ENCODE measurements around the gene TBC1D1.
A peak's percentile ranks its signal among the peaks of the same experiment; 100 is the strongest.

The TBC1D1 gene

DNA sequence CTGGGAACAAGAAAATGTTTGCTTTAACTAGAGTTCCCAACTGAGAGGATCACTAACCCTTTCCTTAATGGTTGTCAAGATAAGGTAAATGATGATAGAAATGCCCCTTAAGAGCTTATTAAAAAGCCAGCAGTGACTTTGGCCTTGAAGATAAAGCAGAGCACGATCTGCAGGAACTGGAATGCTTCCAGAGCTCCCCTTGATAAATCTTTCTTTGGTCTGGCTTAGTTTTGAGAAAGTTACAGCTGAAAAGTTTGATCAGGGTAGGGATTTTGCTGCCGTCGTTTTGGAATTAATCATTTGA lies 133.3 kb downstream of the TBC1D1 start:
- TF ChIP-seq POLR2AphosphoS5 (IDR thresholded peaks at IDR 0.05; ENCODE audit: low read depth, low read length) (no peak), POLR2A (IDR thresholded peaks at IDR 0.05; ENCODE audit: low read depth, low read length) (no peak), TAF1 (IDR thresholded peaks at IDR 0.05; ENCODE audit: borderline replicate concordance, low read depth, low read length) (no peak)
- FAIRE-seq, result no peak
- DNase-seq (ENCODE audit: insufficient read length), result no peak

DNA sequence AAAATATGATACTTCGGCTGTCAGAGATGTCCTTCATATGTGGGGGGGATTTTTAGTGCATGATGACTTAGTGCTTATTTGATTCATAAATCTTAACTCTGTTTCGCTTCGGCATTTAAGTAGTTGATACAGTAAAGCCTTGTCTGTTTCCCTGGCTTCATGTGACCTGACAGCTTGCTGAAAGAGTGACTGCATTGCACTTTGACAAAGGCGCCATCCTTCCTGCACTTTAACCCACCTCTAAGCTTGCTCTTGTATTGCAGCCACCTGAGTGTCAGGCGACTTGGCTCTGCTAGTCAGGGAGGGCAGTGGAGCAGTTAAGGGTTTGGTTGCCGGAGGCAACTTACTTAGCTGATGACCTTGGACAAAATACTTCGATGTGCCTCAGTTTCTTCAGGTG lies 134.8 kb downstream of the TBC1D1 start:
- FAIRE-seq, result no peak

DNA sequence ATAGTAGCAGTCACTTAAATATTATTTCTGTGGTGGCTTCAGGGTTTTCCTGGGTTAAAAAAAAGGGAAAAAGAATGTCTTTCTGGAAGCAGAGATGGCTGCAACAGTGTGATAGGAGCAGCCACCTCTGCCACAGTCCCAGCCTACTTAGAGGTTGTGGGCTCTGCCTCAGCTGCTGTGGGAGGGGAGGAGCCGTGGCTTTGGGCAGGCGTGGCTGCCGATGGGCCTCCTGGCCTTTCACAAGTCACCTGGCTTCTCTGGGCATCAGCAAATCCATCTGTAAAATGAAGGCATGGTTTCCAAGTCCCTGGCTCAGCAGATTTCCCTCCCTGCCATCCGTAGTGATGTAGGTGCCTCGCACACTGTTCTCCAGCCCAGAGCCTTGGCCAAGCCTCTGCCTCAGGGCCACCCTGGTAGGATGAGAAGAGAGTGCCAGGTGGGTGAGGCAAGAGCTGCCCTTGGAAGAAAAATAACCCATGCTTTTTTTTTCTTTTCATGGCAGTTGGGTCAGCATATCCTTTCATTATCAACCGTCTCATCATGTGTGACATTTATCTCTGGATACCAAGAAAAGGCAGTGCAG lies 135.4 kb downstream of the TBC1D1 start:
- FAIRE-seq (no peak), DNase-seq (ENCODE audit: insufficient read length) (no peak)
- TF ChIP-seq POLR2AphosphoS5 (IDR thresholded peaks at IDR 0.05; ENCODE audit: low read depth, low read length) (no peak), TAF1 (IDR thresholded peaks at IDR 0.05; ENCODE audit: borderline replicate concordance, low read depth, low read length) (no peak), POLR2A (IDR thresholded peaks at IDR 0.05; ENCODE audit: low read depth, low read length) (no peak)

More for the DNA sequence above, 134.8 kb downstream of the TBC1D1 start:
- DNase-seq (ENCODE audit: insufficient read length), result no peak
- no peak for TF ChIP-seq TAF1 (IDR thresholded peaks at IDR 0.05; ENCODE audit: borderline replicate concordance, low read depth, low read length)

- TF ChIP-seq TAF1 (IDR thresholded peaks at IDR 0.05; ENCODE audit: borderline replicate concordance, low read depth, low read length) (no peak), POLR2AphosphoS5 (IDR thresholded peaks at IDR 0.05; ENCODE audit: low read depth, low read length) (no peak), POLR2A (IDR thresholded peaks at IDR 0.05; ENCODE audit: low read depth, low read length) (no peak)
- DNase-seq (ENCODE audit: insufficient read length) (no peak), FAIRE-seq (no peak)
Observed at GRCh38 chr4:38030023-38030422, 139.1 kb downstream of the TBC1D1 start.

- DNase-seq (ENCODE audit: insufficient read length) (peak; percentile 16), FAIRE-seq (peak; percentile 57)
- TF ChIP-seq POLR2AphosphoS5 (IDR thresholded peaks at IDR 0.05; ENCODE audit: low read depth, low read length), result no peak
- no peak for TF ChIP-seq POLR2A (IDR thresholded peaks at IDR 0.05; ENCODE audit: low read depth, low read length)
Observed at GRCh38 chr4:38034986-38035882, 144.3 kb downstream of the TBC1D1 start.

- peak; percentile 17 for FAIRE-seq
- DNase-seq (ENCODE audit: insufficient read length), result no peak
- no peak for TF ChIP-seq POLR2AphosphoS5 (IDR thresholded peaks at IDR 0.05; ENCODE audit: low read depth, low read length)
- no peak for TF ChIP-seq POLR2A (IDR thresholded peaks at IDR 0.05; ENCODE audit: low read depth, low read length)
- no peak for TF ChIP-seq TAF1 (IDR thresholded peaks at IDR 0.05; ENCODE audit: borderline replicate concordance, low read depth, low read length)
Observed at GRCh38 chr4:38036548-38036947, 145.7 kb downstream of the TBC1D1 start.

DNA sequence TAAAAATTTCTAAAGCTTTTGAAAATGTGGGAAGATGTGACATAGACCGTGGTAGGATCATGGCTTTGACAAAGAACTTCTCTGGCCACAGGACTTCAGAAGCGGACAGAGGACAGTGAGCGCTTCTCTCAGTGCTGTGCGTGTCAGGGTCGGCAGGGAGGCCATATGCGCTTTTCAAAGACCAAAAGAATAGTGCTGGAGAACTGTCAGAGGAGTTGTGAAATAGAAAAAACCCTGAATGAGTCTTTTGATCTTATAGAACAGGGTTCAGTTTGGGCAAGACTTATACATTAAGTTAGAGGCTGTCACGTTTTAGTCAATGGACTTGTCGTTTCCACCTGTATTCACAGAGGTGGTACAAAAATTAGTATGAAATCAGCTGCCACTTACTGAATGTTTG lies 146.7 kb downstream of the TBC1D1 start:
- FAIRE-seq (no peak), DNase-seq (ENCODE audit: insufficient read length) (no peak)
- TF ChIP-seq TAF1 (IDR thresholded peaks at IDR 0.05; ENCODE audit: borderline replicate concordance, low read depth, low read length) (no peak), POLR2A (IDR thresholded peaks at IDR 0.05; ENCODE audit: low read depth, low read length) (no peak), POLR2AphosphoS5 (IDR thresholded peaks at IDR 0.05; ENCODE audit: low read depth, low read length) (no peak)

DNA sequence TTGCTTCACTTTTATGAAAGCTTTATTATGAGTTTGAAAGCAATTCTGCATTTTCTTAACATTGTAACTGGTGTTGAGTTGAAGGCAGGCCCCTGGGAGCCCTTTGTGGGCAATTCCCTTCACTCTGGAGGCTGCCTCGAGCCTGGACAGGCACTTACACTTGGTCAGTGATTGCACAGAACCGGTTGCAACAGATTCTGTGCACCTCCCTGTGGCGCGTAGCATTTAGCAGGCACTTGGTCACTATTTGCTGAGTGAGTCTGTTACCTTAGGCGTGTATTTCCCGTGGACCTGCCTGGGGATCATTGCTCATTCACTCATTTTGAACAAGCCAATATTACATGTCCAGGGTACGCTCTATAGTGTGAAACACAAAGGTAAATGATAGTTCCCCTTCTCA lies 149.7 kb downstream of the TBC1D1 start:
- no peak for TF ChIP-seq POLR2AphosphoS5 (IDR thresholded peaks at IDR 0.05; ENCODE audit: low read depth, low read length)
- no peak for TF ChIP-seq POLR2A (IDR thresholded peaks at IDR 0.05; ENCODE audit: low read depth, low read length)
- TF ChIP-seq TAF1 (IDR thresholded peaks at IDR 0.05; ENCODE audit: borderline replicate concordance, low read depth, low read length), result no peak
- no peak for FAIRE-seq

GRCh38 chr4:38044060-38044459 lies 153.2 kb downstream of the TBC1D1 start:
- DNase-seq (ENCODE audit: insufficient read length) (no peak), FAIRE-seq (no peak)
- TF ChIP-seq TAF1 (IDR thresholded peaks at IDR 0.05; ENCODE audit: borderline replicate concordance, low read depth, low read length) (no peak), POLR2AphosphoS5 (IDR thresholded peaks at IDR 0.05; ENCODE audit: low read depth, low read length) (no peak), POLR2A (IDR thresholded peaks at IDR 0.05; ENCODE audit: low read depth, low read length) (no peak)

More for the DNA sequence above, 149.7 kb downstream of the TBC1D1 start:
- DNase-seq (ENCODE audit: insufficient read length), result no peak

GRCh38 chr4:38045289-38045988 lies 154.6 kb downstream of the TBC1D1 start:
- DNase-seq (ENCODE audit: insufficient read length) (no peak), FAIRE-seq (no peak)
- TF ChIP-seq POLR2AphosphoS5 (IDR thresholded peaks at IDR 0.05; ENCODE audit: low read depth, low read length) (no peak), POLR2A (IDR thresholded peaks at IDR 0.05; ENCODE audit: low read depth, low read length) (no peak)

DNA sequence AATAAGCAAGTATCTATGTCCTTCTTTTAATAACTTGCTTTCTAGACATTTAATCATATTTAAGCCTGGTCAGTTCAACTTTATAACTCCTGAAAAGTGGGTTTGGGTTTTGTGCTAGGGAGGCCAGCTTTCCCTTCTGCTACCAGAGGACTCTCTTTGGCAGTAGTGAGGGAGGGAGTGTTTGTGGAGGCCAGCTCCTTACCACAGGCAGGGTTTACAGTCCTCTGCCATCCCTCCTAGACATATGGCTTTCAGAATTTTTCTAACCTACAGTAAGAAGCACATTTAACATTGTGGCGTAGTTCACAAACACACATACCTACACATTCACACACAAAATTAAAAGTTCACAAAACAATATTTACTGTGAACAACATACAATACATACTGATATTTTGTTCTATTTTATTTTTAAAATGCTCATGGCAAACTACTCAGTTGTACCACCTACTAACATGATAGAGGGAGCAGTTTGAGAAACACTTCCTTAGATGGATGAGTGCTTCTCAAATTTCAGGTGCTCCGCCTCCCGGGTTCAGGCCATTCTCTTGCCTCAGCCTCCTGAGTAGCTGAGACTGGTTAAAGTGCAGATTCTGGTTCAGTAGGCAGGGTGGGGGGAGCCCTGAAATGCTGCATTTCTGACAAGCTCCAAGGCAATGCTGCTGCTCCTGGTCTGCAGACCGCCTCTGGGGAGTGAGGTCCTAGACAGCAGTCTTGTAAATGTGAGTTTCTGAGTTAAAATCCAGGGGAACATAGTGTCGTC lies 156.0 kb downstream of the TBC1D1 start:
- TF ChIP-seq POLR2A (IDR thresholded peaks at IDR 0.05; ENCODE audit: low read depth, low read length) (no peak), POLR2AphosphoS5 (IDR thresholded peaks at IDR 0.05; ENCODE audit: low read depth, low read length) (no peak), TAF1 (IDR thresholded peaks at IDR 0.05; ENCODE audit: borderline replicate concordance, low read depth, low read length) (no peak)
- DNase-seq (ENCODE audit: insufficient read length) (no peak), FAIRE-seq (no peak)
